ENCODE measurements around the gene SCRN2.

Gene SCRN2

GRCh38 chr17:47857551-47858455 lies 16.7 kb upstream of the SCRN2 start:
- TF ChIP-seq, protein P1, sequence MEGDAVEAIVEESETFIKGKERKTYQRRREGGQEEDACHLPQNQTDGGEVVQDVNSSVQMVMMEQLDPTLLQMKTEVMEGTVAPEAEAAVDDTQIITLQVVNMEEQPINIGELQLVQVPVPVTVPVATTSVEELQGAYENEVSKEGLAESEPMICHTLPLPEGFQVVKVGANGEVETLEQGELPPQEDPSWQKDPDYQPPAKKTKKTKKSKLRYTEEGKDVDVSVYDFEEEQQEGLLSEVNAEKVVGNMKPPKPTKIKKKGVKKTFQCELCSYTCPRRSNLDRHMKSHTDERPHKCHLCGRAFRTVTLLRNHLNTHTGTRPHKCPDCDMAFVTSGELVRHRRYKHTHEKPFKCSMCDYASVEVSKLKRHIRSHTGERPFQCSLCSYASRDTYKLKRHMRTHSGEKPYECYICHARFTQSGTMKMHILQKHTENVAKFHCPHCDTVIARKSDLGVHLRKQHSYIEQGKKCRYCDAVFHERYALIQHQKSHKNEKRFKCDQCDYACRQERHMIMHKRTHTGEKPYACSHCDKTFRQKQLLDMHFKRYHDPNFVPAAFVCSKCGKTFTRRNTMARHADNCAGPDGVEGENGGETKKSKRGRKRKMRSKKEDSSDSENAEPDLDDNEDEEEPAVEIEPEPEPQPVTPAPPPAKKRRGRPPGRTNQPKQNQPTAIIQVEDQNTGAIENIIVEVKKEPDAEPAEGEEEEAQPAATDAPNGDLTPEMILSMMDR (conservative IDR thresholded peaks at IDR 0.05): no peak
- no peak overlapping the region for H3K27ac ChIP-seq

DNA sequence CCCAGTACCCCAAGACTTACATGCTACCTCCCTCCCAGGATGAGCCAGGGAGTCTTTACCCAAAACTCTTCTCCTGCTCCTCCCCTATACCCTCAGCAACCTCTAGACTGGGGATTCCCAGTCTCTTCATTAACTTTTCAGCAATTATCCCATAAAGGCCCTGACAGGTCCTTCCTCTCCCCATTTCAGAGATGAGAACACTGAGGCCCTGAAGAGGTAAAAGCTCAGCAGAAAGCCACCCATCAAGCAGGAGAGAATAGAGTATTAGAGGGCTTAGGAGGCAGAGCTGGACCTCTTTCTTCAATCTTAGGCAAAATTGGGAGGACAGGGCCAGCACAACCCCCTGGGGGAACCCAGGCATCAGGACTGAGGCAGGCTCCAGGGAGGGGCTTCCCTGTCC lies 15.8 kb upstream of the SCRN2 start:
- TF ChIP-seq, protein P1 (conservative IDR thresholded peaks at IDR 0.05): no peak

GRCh38 chr17:47855737-47856136 lies 14.7 kb upstream of the SCRN2 start:
- TF ChIP-seq, protein P1 (conservative IDR thresholded peaks at IDR 0.05): no peak
- H3K27ac ChIP-seq: no peak overlapping the region

More for the DNA sequence above, 15.8 kb upstream of the SCRN2 start:
- no peak overlapping the region for H3K27ac ChIP-seq

DNA sequence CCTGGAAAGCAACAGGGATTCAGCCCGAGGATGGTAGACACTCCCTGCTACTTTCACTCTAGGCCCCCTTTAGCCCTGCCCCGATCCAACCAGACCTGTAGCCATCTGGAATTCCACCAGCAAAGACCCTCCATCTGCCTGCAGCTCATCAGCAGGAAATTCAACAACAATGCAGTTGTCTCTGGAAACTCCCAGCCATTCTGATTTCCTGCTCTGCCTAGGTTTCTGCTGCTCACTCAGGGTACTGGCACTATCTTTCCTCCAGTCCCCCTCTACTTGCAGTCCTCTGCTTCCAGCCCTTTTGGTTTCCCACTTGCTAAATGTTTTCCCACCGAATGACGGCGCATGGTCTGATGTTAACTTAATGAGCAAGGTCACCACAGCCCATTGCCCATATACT lies 12.5 kb upstream of the SCRN2 start:
- TF ChIP-seq, protein P1 (conservative IDR thresholded peaks at IDR 0.05): no peak
- no peak overlapping the region for H3K27ac ChIP-seq

DNA sequence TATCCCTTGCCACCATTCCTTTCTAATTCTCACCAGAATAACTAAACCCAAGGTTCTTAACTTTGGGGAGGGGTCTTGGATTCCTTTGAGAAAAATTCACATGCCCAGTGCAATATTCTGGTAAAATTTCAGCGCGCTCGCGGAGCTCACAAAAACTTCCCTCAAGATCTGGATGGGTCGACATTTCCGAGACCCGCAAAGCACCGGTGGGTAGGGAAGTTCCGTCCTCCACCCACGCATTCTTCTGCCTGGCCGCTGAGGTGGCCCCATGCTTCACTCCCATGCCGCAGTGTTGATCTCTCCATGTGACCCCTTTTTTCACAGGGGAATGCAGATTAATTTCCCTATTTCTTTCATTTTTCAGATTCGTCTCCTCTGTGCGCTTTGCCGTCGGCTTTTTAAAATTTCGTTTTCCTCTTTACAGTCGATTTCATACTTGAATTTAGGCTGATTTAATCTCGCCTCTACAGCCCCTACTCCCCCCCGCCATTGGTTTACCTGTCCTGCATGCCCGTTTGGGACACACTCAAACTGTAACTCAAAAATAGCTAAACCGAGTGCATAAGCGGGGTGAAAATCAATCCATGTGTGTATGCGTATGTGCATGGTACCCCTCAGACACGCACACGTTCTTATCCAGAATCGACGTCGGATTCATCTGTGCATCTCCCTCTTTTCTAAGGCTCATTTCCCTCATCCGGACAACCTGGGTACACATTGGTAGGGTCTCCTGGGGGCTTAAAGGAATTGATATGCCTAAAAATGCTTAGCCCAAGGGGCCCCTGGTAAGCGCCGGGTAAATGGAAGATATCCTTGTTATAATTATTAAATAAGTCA lies 11.3 kb upstream of the SCRN2 start:
- TF ChIP-seq, protein P1 (conservative IDR thresholded peaks at IDR 0.05): no peak
- no peak overlapping the region for H3K27ac ChIP-seq

GRCh38 chr17:47851764-47852112 lies 10.7 kb upstream of the SCRN2 start:
- TF ChIP-seq, protein P1 (conservative IDR thresholded peaks at IDR 0.05): no peak
- peak overlapping the region; percentile 83; the same call in 1 of the 2 replicates for H3K27ac ChIP-seq
